ENCODE measurements around the gene SRSF6.
"Not testable (repeated sequence)": the region's sequence is repeated elsewhere in the genome, so short reads cannot be mapped to it uniquely, and the experiment has no call there.

SRSF6 gene

DNA sequence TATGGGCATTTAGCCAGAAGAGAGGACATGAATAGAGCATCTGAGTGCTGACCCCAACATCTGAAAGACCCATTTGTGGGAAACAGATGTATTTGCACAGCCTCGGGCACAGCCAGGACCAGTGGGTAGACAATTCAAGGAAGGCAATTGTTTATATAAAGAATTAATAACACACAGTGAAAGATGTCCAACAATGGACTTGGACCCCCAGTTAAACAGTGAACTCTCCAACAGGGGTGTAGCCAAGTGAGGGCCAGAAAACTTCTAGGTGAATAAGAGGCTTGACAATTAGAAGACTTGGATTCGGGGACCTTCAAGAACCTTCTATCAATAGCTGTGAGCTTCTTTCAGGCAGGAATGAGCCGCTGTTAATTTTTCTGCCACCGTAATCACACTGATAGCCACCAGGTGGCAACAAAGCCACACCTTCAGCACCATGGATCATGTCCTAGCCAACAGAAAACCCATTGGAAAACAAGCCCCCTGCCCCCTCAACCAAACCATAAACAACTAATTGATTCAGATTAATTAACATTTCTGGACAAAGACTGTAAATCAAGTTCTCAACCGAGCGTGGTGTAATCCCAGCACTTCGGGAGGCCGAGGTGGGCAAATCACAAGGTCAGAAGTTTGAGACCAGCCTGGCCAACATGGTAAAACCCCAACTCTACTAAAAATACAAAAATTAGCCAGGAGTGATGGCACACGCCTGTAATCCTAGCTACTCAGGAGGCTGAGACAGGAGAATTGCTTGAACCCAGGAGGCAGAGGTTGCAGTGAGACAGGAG is 8.8 kb upstream of the SRSF6 start:
- no peak for DNase-seq (ENCODE audit: low read depth in 2 of 2)

DNA sequence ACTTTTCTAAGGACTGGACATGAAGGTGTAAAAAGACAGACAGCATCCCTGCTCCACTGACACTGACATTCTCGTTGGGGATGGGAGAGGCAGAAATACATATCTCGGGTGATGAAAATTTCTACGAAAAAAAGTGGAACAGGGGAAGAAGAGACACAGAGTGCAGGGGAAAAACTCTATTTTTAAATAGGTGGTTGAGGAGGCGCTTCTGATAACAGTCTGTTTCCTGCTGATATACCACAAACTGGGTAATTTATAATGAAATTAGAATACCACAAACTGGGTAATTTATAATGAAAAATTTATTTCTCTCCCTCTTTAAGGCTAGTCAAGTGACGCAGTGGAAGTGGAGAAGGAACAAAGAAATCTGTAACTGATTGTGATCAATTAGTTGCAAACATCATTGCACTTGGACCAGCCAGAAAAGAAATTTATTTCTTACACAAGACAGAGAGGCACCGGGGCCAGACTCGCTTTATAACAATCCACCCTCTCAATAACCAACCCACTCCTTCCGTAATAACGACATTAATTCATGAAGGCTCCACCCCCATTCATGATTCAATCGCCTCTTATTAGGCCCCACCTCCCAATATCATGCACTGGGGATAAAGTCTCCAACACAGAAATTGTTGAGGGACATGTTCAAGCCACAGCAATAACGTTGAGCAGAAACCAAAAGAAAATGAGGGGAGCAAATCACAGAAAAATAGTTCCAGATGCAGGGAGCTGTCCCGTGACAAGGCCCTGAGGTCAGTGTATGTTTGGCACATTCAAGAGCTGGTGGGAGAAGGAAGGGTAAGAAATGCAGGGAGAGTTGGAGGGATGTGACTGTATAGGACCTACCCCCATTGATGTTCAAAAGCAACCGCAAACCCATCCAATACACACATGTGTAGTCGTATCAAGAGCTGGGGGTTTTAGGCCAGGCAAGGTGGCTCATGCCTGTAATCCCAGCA is 6.6 kb upstream of the SRSF6 start:
- no peak for DNase-seq (ENCODE audit: low read depth in 2 of 2)

DNA sequence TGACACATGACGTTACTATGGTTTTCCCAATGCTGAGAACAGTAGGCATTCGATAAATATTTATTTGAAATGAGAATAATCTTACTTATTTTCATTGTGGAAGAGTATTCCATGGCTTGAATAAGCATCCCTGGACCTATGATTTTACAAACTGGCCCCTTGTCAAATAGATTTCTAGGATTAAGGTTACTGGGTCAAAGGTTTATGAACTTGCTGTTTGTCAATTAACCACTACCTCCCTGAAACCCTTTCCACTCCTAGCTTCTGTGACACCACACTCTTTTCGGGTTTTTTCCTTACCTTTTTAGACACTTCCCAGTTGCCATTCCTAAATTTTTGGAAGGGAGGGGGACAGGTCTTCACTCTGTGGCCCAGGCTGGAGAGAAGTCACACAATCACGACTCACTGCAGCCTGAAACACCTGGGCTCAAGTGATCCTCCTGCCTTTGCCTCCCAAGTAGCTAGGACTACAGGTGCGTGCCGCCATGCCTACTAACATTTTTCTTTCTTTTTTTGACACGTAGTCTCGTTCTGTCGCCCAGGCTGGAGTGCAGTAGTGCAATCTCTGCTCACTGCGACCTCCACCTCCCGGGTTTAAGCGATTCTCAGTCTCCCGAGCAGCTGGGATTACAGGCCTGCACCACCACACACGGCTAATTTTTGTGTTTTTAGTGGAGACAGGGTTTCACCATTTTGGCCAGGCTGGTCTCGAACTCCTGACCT is 5.1 kb upstream of the SRSF6 start:
- no peak for DNase-seq (ENCODE audit: low read depth in 2 of 2)

DNA sequence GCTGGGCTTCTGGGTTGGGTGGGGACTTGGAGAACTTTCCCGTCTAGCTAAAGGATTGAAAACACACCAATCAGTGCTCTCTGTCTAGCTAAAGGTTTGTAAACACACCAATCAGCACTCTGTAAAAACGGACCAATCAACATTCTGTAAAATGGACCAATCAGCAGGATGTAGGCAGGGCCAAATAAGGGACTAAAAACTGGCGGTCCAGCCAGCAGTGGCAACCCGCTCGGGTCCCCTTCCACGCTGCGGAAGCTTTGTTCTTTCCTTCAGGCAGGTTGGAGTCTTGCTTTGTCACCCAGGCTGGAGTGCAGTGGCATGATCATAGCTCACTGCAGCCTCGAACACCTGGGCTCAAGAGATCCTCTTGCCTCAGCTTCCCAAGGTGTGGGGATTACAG is 1.4 kb upstream of the SRSF6 start:
- DNase-seq (ENCODE audit: low read depth in 2 of 2) = not testable (repeated sequence)

DNA sequence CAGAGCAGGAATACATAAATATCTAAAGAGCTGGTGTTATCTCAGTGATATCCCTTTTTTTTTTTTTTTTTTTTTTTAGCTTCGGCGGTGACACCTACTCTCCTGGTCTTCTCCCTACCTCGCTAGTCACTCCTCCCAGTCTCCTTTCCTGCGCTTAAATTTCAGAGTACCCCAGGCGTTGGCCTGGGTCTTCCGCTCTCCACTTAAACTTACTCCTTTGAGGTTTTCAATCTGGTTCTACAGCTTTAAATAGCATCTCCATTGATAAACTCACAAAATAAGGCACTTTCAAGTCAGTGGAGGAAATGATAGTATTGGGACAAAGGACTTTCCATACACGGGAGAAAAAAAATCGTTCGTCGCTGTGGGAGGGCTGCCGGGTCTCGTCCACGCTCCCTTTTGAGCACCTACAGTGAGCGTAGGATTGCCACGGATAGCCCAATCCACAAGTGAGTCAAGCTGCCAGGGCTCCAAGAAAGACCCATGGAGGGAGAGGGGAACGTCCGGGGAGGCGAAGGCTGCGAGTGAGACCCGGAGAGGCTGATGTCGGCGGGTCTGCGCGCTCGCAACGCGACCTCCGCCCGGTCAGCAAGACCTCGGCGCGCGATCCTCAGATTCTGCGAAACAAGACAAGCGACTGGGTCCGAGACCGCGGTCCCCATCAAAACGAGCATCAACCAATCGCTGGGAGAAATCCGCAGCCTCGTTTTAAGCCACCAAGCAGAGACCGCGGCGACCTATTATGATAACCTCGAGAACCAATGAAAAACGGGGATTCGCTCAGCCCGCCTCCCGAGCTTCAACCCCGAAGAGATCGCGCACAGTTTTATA is 672 bp upstream of the SRSF6 start:
- peak; percentile 48 to 58 for DNase-seq (ENCODE audit: low read depth in 2 of 2)

DNA sequence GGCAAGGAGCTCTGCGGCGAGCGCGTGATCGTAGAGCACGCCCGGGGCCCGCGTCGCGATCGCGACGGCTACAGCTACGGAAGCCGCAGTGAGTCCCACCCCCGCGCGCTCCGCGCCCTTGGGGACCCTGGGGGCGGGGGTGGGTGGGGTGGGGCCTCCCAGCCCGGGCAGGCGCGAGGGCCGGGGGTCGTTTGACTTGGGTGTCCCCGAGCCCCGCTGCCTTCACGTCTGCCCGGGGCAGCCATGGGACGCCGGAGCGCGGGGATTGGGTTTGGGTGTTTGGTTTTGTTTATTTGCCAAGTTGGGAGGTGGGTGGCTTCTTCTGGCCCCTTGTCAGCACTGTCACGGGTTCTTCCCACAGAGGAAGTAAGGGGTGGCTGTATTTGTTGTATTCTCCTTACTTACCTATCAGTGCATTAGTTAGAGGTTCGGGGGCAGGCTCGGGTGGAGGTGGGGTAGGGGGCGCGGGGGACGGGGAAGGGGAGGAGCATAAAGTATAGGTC is 777 bp downstream of the SRSF6 start:
- no peak for DNase-seq (ENCODE audit: low read depth in 2 of 2)

DNA sequence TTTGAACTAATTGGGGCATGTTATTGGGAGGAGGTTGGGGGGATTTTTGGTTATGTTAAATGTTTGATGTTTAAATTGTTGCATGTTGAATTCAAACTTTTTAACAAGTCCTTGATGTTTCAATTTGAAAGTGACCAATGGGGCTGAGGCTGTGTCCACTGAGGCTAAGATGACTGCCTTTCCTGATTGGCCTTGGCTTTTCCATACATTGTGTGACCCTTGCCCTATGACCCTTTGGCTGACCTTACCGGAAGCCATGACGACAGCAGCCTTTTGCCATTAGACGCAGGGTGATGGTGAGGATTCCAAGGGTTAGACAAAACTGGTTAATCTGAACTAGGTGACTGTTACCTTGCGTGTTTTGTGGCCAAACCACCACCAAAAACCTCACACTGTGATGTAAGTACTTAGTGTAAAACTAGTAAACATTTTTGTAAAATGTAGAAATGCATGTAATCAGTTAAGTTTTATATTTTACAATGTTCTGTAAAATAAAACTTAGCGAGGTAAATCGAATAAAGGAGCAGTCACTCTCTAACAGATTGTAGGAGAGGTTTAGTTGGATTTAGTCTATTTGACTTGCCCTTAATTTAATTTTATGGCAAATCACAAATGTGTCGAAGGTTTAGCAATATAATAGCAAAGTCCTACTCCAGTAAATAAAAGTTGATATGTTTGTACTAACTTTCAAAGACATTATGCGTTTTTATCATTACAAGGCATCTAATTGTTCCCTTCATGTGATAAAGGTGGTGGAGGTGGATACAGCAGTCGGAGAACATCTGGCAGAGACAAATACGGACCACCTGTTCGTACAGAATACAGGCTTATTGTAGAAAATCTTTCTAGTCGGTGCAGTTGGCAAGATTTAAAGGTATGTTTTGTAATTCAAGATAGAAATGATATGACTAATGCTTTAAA is 1.6 kb downstream of the SRSF6 start:
- DNase-seq (ENCODE audit: low read depth in 2 of 2) = no peak

DNA sequence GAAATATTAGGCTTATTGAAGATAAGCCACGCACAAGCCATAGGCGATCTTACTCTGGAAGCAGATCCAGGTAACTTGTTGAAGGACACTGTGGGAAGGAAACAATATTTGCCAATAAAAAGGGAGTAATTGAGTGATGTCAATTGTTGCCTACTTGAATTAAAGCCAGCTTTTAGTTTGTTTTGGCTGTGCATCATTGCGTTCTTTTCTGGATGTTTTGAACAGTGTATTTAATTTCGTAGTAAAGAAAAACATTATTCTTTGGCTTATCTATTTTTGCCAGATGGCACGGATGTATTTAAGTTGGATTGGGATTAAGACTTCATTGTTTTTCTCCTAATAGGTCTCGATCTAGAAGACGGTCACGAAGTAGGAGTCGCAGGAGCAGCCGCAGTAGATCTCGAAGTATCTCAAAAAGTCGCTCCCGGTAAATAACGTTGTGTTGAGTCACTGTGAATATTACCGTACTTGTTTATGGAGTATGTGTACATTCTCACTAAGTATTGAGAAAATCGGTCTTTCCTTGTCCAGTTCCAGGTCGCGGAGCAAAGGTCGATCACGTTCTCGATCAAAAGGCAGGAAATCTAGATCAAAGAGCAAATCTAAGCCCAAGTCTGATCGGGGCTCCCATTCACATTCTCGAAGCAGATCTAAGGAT is 2.6 kb downstream of the SRSF6 start:
- no peak for DNase-seq (ENCODE audit: low read depth in 2 of 2)

DNA sequence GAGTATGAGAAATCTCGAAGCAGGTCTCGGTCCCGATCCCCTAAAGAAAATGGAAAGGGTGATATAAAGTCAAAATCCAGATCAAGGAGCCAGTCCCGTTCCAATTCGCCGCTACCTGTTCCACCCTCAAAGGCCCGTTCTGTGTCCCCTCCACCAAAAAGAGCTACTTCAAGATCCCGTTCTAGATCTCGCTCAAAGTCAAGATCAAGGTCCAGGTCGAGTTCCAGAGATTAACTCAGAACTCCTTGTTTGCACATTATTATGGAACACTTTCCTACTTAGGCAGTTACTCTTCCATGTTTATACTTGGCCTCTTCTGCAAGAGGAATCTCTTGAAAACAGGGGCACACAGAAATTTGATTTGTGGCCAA is 3.1 kb downstream of the SRSF6 start:
- DNase-seq (ENCODE audit: low read depth in 2 of 2) = no peak

DNA sequence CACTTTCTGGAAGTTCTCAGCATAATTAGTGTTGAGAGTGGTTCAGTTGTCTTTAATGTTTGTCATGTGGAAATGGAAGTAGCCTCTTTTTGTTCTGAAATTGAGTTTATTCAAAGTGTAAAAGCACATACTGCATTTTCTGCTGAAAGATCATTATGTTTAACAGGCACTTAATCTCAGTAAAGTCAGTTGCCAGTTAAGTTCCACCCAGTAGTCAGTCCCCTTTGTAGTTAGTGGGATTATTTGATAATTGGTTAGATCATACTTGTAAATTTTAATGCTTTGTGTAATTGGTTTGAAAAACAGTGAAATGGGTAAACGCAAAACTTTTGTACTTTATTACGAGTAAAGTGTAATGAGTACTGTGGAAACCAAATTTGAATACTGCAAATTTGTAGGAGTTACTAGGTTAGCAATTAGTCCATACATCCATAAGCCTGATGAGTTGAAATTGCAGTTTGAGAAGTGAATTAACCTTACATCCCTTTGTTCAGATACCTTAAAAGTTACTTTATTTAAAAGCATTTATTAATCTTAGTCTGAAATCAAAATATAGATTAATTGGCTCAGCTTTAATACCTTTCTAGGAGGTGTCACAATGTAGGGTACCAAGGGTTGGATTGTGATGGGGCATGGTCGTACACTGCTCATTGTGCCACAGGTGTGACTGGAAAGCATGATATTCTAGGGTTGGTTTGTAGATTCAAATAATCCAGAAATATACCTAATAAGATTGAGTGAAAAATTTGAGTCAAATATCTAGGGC is 4.4 kb downstream of the SRSF6 start:
- DNase-seq (ENCODE audit: low read depth in 2 of 2) = no peak

DNA sequence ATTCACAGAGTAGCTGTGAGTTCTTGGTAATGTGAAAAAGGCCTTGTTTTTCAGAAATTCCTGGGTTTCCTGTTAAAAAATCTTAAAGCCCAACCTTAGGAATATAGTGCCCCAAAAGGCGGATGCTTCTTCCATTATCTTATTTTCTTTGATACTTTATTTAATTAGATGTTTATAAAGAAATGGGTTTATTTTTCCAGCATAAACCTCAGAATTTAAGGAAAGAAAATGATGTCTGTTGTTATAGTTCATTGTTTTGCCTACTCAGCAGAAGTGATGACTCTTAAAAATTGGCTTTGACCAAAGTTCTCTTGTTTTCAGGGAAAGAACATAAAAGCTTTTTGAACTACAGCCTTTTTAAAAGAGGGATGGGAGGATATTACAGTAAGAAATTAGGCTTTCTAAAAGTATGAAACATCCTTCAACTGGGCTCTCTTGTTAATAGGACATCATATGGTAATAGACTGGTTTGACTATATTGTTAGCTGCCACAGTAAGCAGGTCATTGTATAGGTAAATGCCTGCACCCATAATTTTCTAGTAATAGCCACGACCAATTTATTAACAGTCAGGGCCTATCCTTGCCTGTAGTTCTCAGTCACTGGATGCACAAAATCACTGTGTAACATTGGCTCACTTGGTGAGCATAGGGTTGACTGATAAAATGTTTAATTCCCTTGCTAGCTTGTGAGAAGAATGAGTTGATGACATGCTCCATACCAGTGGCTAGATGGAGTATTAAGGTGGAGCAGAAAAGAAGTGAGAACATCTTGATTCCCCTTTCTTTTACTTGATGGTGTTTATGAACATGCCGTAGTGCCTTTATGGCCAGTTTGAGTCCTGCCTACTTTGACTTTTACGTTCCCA is 5.2 kb downstream of the SRSF6 start:
- no peak for DNase-seq (ENCODE audit: low read depth in 2 of 2)

DNA sequence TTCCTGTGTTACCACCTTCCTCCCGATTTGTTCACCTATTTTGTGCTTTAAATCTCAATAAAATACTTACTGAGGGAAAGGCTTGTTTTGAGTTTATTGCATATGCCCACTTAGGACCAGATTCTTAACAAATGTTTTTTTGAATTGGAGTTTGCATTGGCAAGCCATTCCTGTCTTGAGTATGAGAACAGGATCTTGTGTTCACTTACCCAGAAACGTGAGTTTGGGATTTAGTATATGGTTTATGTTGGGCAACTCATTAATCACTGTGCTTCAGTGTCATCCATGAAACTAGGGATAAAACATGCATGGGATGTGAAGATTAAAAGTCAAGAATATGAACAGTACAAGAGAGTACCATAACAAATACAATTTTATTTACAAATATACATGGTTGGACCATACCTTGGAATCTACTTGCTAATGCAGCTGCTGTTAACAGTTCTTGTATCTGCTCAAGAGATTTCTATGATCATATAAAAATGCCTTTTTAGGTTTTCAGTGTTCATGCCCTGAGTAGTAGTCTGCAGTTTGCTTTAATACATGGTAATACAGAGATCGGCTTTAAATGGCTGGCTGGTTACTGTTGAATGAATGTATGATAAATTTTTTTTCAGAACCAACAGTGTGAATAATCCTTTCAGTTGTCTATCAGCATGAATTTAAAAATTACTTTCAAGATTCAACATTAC is 6.0 kb downstream of the SRSF6 start:
- no peak for DNase-seq (ENCODE audit: low read depth in 2 of 2)

DNA sequence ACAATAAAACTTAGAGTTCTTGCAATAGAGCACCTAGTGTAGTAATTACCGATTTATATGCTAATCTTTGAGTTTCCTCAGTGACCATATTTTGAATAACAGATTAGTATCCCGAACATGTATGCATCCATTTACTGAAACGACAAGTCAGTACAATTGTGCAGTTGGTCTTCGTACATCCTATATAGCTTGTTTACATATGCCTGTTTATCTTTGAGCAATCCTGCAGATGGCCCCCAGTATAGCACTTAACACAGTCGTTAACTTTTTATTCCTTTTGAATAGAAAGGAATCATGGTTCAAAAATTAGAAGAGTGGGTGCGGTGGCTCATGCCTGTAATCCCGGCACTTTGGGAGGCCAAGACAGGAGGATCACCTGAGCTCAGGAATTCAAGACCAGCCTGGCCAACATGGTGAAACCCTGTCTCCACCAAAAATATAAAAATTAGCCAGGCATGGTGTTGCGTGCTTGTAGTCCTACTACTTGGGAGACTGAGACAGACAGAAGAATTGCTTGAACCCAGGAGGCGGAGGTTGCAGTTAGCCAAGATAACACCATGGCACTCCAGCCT is 6.6 kb downstream of the SRSF6 start:
- DNase-seq (ENCODE audit: low read depth in 2 of 2) = no peak

DNA sequence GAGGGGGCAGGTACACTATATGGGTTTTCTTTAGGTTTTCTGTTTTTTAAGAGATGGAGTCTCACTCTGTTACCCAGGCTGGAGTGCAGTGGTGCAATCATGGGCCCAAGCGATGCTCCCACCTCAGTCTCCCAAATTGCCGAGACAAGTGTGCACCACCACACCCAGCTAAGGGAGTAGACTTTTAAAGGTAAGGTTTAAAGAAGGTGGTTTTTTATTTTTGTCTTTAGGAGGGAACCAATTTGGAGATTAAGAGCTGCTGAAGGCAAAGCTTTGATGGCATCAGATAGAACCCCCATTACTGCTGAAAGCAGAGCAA is 7.9 kb downstream of the SRSF6 start:
- DNase-seq (ENCODE audit: low read depth in 2 of 2) = no peak

DNA sequence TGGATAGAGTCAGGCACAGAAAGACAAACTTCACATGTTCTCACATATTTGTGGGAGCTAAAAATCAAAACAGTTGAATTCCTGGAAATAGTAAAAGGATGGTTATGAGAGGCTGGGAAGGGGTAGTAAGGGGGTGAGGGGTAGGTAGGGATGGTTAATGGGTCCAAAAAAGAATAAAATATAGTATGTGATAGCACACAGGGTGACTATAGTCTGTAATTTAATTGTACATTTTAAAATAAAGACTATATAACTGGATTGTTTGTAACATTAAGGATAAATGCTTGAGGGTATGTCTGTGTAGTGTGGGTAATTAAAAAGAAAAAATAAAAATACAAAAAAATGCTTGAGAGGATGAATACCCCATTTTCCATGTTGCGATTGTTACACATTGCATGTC is 9.9 kb downstream of the SRSF6 start:
- DNase-seq (ENCODE audit: low read depth in 2 of 2) = no peak

DNA sequence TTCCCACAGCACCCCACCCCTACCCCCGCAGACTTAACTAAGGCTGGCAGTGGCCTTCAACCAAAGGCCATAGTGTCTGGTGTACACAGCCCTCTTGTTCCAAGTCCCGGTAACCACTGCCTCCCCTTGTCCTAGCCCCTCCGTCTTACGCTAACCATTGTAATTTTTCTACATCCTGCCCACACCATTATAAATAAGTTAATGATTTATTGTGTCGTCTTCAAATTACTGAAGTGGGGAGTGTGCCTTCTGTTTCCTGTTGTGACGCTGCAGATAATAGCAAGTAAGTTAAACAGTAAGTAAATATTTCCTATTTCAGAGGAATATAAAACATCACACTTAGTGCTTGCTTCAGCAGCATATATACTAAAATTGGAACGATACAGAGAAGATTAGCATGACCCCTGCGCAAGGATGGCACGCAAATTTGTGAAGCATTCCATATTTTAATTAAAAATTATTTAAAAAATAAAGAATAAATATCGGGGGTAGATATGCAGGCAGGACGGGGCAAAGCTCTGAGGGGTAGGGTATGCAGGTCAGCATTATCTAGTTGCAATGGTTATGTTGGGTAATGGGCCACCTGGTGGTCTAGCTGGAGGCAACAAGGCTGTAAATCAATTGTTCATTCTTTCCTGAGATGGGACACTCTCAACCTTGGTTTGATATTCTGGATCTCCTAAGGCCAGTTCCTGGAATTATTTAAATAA is 15.1 kb downstream of the SRSF6 start:
- DNase-seq (ENCODE audit: low read depth in 2 of 2) = no peak

DNA sequence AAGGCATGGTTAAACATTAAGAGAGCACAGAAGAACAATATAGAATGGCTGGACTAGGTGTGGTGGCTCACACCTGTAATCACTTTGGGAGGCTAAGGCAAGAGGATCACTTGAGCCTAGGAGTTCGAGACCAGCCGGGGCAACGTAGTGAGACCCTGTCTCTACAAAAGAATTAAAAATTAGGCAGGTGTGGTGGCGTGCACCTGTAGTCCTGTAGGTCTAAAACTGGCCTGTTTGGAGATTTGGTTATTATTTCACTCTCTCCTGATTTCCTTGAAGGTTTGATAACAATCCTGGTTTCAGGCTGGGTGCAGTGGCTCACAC is 15.6 kb downstream of the SRSF6 start:
- no peak for DNase-seq (ENCODE audit: low read depth in 2 of 2)
